GM15510 (cell line): ENCODE measurements around the gene CLRN2.

ENCODE experiments used
- POLR2A ChIP-seq: IDR thresholded peaks from 3 replicates; pipeline ENCODE4 v1.6.1; 2011; ENCODE audit warnings: borderline replicate concordance; ENCODE audit not compliant: insufficient read length; ENCODE audit errors: extremely low read depth

The CLRN2 gene

GRCh38 chr4:17516980-17517379 is 2.0 kb downstream of the CLRN2 start:
- no peak for TF ChIP-seq POLR2A

DNA sequence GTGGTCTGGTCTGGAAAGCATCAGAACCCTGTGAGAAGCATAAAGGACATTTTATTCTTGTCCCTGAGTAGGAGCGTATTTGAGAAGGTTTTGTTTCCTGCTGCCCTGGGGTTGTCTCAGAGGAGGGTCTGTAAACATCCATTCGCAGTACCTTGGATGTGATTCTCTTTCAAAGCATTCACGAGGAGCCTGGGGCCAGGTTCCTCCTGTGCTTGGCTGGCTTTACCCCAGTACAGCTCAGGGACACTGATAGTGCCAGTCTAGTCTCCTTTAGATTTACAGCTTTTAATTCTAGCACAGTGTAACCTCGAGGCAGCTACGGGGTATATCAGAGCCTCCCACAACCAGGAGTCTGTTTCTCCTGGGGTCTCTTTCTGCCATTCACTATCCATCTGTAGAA is 2.7 kb downstream of the CLRN2 start:
- no peak for TF ChIP-seq POLR2A

- no peak for TF ChIP-seq POLR2A
Measured at GRCh38 chr4:17521595-17521994, 6.6 kb downstream of the CLRN2 start.

- no peak for TF ChIP-seq POLR2A
Measured at GRCh38 chr4:17523662-17524061, 8.7 kb downstream of the CLRN2 start.

DNA sequence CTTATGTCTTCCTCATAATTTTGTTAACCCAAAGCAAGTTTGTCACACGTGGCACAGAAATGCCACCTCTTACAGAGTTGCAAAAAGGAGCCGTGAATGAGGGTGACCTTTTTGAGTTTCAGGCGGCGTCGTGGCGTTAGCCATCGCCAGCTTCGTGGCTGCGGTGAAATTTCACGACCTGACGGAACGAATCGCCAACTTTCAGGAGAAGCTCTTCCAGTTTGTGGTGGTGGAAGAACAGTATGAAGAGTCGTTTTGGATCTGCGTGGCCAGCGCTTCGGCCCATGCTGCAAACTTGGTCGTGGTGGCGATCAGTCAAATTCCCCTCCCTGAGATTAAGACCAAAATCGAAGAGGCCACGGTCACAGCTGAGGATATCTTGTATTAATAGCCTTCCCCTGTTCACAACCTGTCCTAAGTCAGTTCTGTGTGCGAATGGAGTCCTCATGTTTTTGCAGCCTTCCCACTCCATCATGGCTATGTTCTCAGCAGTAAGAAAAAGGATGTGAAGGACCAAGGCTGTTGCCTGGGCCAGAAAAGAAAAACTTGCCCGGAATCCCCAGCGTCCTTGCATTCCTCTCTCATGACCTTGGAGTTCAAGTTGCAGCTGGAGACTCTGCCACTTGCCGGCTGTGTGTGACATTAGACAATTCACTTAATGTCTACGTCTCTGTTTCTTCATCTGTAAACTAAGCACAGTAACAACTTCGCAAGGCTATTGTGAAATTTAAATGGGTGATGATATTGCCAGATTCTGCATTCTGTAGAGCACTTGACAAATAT is 11.9 kb downstream of the CLRN2 start:
- no peak for TF ChIP-seq POLR2A

GRCh38 chr4:17528551-17529165 is 13.7 kb downstream of the CLRN2 start:
- TF ChIP-seq POLR2A, result no peak

DNA sequence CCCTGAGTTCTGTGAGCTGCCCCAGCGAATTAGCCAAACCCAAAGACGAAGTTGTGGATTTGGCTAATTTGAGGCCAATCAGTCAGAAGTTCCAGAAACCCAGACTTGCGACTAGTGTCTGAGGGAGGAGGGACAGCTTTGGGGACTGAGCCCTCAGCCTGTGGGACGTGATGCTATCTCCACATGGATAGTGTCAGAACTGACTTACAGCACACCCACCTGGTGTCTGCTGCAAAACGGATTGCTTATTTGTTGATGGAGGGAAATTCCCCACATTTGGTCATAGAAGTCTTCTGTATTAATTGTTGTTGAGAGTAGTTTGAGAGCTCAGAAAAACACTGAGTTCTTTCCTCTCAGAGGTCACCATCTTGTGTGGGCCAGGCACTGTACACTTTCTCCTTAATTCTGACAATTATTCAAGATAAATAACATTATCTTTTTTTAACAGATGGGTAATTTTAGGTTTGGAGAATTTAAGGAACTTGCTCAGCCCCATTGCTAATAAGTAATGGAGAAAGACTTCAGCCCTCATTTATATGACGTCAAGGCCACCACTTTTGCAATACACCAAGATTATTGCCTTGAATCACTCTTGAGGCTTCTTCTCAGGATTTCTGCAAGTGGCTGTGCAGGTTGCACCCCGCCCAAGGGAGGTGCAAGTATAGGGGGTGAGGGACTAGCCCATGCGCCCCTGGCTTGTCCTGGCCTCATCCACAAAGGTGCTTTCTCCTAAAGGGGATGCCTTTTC is 16.7 kb downstream of the CLRN2 start:
- no peak for TF ChIP-seq POLR2A

DNA sequence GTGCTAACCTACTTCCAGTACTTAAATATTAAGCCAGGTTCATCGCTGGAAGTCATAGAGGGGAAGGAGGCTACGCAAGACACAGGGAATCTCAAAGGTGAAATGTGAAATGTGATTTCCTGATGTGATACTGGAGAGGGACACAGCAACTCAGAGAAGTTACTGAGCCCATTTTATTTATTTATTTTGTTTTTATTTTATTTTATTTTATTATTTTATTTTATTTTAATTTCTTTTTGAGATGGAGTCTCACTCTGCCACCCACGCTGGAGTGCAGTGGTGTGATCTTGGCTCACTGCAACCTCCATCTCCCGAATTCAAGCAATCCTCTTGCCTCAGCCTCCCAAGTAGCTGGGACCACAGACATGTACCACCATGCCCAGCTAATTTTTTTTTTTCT is 19.7 kb downstream of the CLRN2 start:
- TF ChIP-seq POLR2A, result no peak

GRCh38 chr4:17535242-17535641 is 20.3 kb downstream of the CLRN2 start:
- TF ChIP-seq POLR2A, result no peak

DNA sequence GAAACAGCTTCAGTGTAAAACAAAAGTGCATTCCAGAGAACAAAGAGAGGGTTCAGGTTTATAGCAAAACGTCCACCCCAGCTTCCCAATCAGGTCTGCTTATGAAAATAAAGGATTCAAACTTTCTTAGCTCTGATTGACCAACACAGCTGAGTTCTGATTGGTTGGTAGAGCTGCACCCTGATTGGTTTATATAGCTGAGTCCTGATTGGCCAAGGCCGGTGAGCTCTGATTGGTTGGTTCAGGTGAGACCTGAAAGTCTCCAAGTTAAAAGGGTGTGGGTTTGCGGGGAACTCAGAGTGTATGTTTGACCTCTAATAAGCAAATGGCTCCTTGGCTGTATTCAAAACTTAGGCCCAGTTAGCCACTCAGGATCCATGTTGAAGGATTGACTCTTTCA is 20.9 kb downstream of the CLRN2 start:
- TF ChIP-seq POLR2A, result no peak

DNA sequence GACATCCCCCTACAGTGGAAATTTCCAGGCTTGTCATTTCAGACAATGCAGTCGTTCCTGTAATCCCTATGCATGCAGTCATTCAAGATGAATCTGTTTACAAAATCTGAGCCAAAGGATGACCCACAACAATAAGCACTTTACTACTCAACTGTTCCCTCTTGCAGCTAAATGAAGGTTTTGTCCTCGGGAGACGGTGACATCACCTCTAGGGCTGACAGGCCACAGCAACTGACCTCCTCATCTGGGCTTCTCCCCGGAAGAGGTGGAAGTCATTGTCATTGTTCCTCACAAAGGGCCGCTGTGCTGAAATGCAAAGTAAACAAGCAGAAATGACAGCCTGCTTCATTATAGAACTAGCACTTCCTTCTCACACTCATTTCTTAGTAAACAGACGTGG is 29.2 kb downstream of the CLRN2 start:
- TF ChIP-seq POLR2A, result no peak

DNA sequence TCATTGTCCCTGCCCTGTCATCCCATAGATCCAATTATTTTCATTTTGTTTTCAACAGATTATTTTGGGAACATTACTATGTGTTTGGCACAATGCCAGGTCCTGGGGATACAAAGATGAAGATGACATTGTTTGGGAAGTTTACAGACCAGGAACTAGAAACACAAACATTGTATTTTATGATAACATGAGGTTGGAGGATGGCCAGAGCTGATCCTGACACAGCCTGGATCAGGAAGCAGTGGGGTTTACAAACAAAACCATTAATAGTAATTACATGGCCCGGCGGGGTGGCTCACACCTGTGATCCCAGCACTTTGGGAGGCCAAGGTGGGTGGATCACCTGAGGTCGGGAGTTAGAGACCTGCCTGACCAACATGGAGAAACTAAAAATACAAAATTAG is 29.9 kb downstream of the CLRN2 start:
- TF ChIP-seq POLR2A, result no peak

GRCh38 chr4:17545374-17546140 is 30.6 kb downstream of the CLRN2 start:
- TF ChIP-seq POLR2A, result no peak

DNA sequence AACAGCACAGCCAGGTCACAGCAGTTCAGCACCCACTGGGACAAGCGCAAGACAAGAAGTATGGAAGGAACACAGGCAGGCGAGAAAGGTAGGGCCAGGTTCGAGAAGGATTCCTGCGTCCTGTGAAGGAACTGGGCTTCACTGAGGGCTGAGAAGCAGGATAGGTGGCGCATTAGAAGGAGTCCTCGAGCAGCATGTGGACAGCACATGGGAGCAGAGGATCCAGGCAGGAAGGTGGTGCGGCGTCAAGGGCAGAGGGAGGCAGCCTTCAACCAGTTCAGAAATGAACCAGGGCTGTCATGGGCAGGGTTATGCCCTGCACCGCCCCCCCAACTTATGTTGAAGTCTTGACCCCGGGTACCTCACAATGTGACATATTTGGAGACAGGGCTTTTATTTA is 31.3 kb downstream of the CLRN2 start:
- TF ChIP-seq POLR2A, result no peak

DNA sequence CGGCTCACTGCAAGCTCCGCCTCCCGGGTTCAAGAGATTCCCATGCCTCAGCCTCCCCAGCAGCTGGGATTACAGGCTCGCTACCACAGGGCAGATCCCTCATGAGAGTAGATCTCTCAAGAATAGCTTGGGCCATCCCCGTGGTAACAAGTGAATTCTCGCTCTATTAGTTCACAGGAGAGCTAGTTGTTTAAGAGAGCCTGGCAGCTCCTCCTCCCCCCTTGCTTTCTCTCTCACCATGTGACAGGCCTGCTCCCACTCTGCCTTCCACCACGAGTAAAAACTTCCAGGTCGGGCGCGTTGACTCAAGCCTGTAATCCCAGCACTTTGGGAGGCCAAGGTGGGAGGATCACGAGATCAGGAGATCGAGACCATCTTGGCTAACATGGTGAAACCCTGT is 31.7 kb downstream of the CLRN2 start:
- TF ChIP-seq POLR2A, result no peak
